ENCODE measurements around the gene GEMIN7.
A peak's percentile ranks its signal among the peaks of the same experiment; 100 is the strongest.

The GEMIN7 gene

GRCh38 chr19:45087531-45087930 lies 8.5 kb downstream of the GEMIN7 start:
- Histone ChIP-seq H3K9me3 (ENCODE audit: severe bottlenecking) (no peaks in the 10 kb centered on the region), H3K36me3 (peaks cover 45% of the 10 kb centered on the region), H3K27ac (no peak overlapping the region), H3K27me3 (ENCODE audit: insufficient read depth, low read depth, severe bottlenecking) (no peaks in the 10 kb centered on the region), H3K4me3 (ENCODE audit: low read depth, low read length) (no peak overlapping the region)
- no peak for TF ChIP-seq CTCF (IDR thresholded peaks at IDR 0.05; ENCODE audit: low read depth, low read length)
- DNase-seq, result no peak

GRCh38 chr19:45090034-45090433 lies 11.0 kb downstream of the GEMIN7 start:
- Histone ChIP-seq H3K9me3 (ENCODE audit: severe bottlenecking) (no peaks in the 10 kb centered on the region), H3K4me3 (ENCODE audit: low read depth, low read length) (no peak overlapping the region), H3K27ac (no peak overlapping the region), H3K27me3 (ENCODE audit: insufficient read depth, low read depth, severe bottlenecking) (no peaks in the 10 kb centered on the region), H3K36me3 (peaks cover 45% of the 10 kb centered on the region)
- DNase-seq, result no peak
- TF ChIP-seq CTCF (IDR thresholded peaks at IDR 0.05; ENCODE audit: low read depth, low read length), result no peak

GRCh38 chr19:45090606-45091005 lies 11.5 kb downstream of the GEMIN7 start:
- H3K27me3 ChIP-seq (ENCODE audit: insufficient read depth, low read depth, severe bottlenecking), result no peaks in the 10 kb centered on the region
- DNase-seq, result no peak
- no peak for TF ChIP-seq CTCF (IDR thresholded peaks at IDR 0.05; ENCODE audit: low read depth, low read length)
- H3K36me3 ChIP-seq, result peaks cover 45% of the 10 kb centered on the region
- no peaks in the 10 kb centered on the region for H3K9me3 ChIP-seq (ENCODE audit: severe bottlenecking)
- peak overlapping the region; percentile 100 for H3K27ac ChIP-seq
- H3K4me3 ChIP-seq (ENCODE audit: low read depth, low read length), result peak overlapping the region; percentile 98

GRCh38 chr19:45091031-45091923 lies 12.2 kb downstream of the GEMIN7 start:
- H3K4me3 ChIP-seq (ENCODE audit: low read depth, low read length), result peak overlapping the region; percentile 98
- H3K9me3 ChIP-seq (ENCODE audit: severe bottlenecking), result no peaks in the 10 kb centered on the region
- H3K36me3 ChIP-seq, result peaks cover 45% of the 10 kb centered on the region
- no peaks in the 10 kb centered on the region for H3K27me3 ChIP-seq (ENCODE audit: insufficient read depth, low read depth, severe bottlenecking)
- no peak for TF ChIP-seq CTCF (IDR thresholded peaks at IDR 0.05; ENCODE audit: low read depth, low read length)
- H3K27ac ChIP-seq, result peak overlapping the region; percentile 100
- DNase-seq, result peak; percentile 98

- H3K9me3 ChIP-seq (ENCODE audit: severe bottlenecking), result no peaks in the 10 kb centered on the region
- TF ChIP-seq CTCF (IDR thresholded peaks at IDR 0.05; ENCODE audit: low read depth, low read length), result no peak
- no peaks in the 10 kb centered on the region for H3K27me3 ChIP-seq (ENCODE audit: insufficient read depth, low read depth, severe bottlenecking)
- peak within 1 kb of the TSS; percentile 98 for H3K4me3 ChIP-seq (ENCODE audit: low read depth, low read length)
- DNase-seq, result peak; percentile 96
- H3K27ac ChIP-seq, result peak within 1 kb of the TSS; percentile 100
- peaks cover 35% of the 10 kb centered on the region for H3K36me3 ChIP-seq
Observed at GRCh38 chr19:45092747-45093678, 14.0 kb downstream of the GEMIN7 start, which contains the start of gene PPP1R37. Gene PPP1R37, plus strand, starts transcription at chr19:45093179. Its CDS starts 147 bp downstream, at chr19:45093326.
